Measurements from ENCODE around the gene NF1.
"Not testable (repeated sequence)": the region's sequence is repeated elsewhere in the genome, so short reads cannot be mapped to it uniquely, and the experiment has no call there.

The NF1 gene

GRCh38 chr17:31283841-31284240 is 189.1 kb downstream of the NF1 start:
- no peak overlapping the region for H3K27ac ChIP-seq (ENCODE audit: extremely low read depth, low read depth, low read length)
- H3K9me3 ChIP-seq (ENCODE audit: control insufficient read depth, insufficient read depth, low read depth, low read length): no peaks in the 10 kb centered on the region
- no peak overlapping the region for H3K4me3 ChIP-seq (ENCODE audit: low read depth, low read length)
- H3K36me3 ChIP-seq (ENCODE audit: control insufficient read depth in 2 of 2, insufficient read depth in 1 of 2, low read length in 2 of 2): peaks cover 19 to 25% of the 10 kb centered on the region in 2 experiments
- CTCF ChIA-PET: interaction anchor here (1.2 kb wide), 1 partner anchor 17 kb away, joined by 4 read pairs; no protein-coding TSS in a partner anchor
- POLR2A ChIA-PET: no interaction called here
- H3K4me1 ChIP-seq (ENCODE audit: control insufficient read depth, insufficient read depth, low read length): no peaks in the 10 kb centered on the region
- TF ChIP-seq ZNF211 (tag by site-specific recombination; IDR thresholded peaks at IDR 0.05; ENCODE audit: low read depth): no peak
- TF ChIP-seq REPIN1 (tag by site-specific recombination; IDR thresholded peaks at IDR 0.05; ENCODE audit: low read depth): no peak
- TF ChIP-seq ZNF664 (tag by site-specific recombination; IDR thresholded peaks at IDR 0.05): no peak
- TF ChIP-seq ZNF404 (tag by site-specific recombination; IDR thresholded peaks at IDR 0.05): no peak
- no peak for TF ChIP-seq PRDM6 (tag by site-specific recombination; IDR thresholded peaks at IDR 0.05)
- no peak for TF ChIP-seq ZNF335 (tag by site-specific recombination; conservative IDR thresholded peaks at IDR 0.05)
- TF ChIP-seq ZNF521 (tag by site-specific recombination; IDR thresholded peaks at IDR 0.05): no peak
- TF ChIP-seq ZNF274 (IDR thresholded peaks at IDR 0.05; ENCODE audit: low read length): no peak
- TF ChIP-seq ZNF274 (tag by site-specific recombination; IDR thresholded peaks at IDR 0.05; ENCODE audit: borderline replicate concordance): no peak
- no peak for TF ChIP-seq ZNF16 (tag by site-specific recombination; IDR thresholded peaks at IDR 0.05; ENCODE audit: low read depth)
- no peak for TF ChIP-seq ZNF596 (tag by site-specific recombination; IDR thresholded peaks at IDR 0.05)
- no peak for TF ChIP-seq ZNF426 (tag by site-specific recombination; IDR thresholded peaks at IDR 0.05)

GRCh38 chr17:31286587-31286986 is 191.8 kb downstream of the NF1 start:
- ChIA-PET CTCF (no interaction called here), POLR2A (no interaction called here)
- Histone ChIP-seq H3K9me3 (ENCODE audit: control insufficient read depth, insufficient read depth, low read depth, low read length) (no peaks in the 10 kb centered on the region), H3K4me1 (ENCODE audit: control insufficient read depth, insufficient read depth, low read length) (peaks cover 2% of the 10 kb centered on the region; the same call in 1 of the 2 replicates), H3K4me3 (ENCODE audit: low read depth, low read length) (no peak overlapping the region), H3K36me3 (ENCODE audit: control insufficient read depth in 2 of 2, insufficient read depth in 1 of 2, low read length in 2 of 2) (peaks cover 11 to 25% of the 10 kb centered on the region in 2 experiments), H3K27ac (ENCODE audit: extremely low read depth, low read depth, low read length) (no peak overlapping the region)
- TF ChIP-seq ZNF148 (tag by site-specific recombination; IDR thresholded peaks at IDR 0.05; ENCODE audit: borderline replicate concordance) (no peak), ZNF501 (tag by site-specific recombination; IDR thresholded peaks at IDR 0.05) (no peak), GLI4 (tag by site-specific recombination; IDR thresholded peaks at IDR 0.05) (no peak), ZNF211 (tag by site-specific recombination; IDR thresholded peaks at IDR 0.05; ENCODE audit: low read depth) (no peak), ZNF629 (tag by site-specific recombination; IDR thresholded peaks at IDR 0.05) (no peak), ZNF626 (tag by site-specific recombination; IDR thresholded peaks at IDR 0.05) (no peak), ZSCAN23 (tag by site-specific recombination; IDR thresholded peaks at IDR 0.05) (no peak), SP7 (tag by site-specific recombination; IDR thresholded peaks at IDR 0.05) (no peak), ZNF624 (tag by site-specific recombination; IDR thresholded peaks at IDR 0.05) (no peak), ZNF114 (tag by site-specific recombination; IDR thresholded peaks at IDR 0.05) (no peak), ZNF544 (tag by site-specific recombination; IDR thresholded peaks at IDR 0.05) (no peak), ZNF561 (tag by site-specific recombination; IDR thresholded peaks at IDR 0.05; ENCODE audit: borderline replicate concordance) (no peak), ZNF175 (tag by site-specific recombination; IDR thresholded peaks at IDR 0.05) (no peak), ZNF174 (tag by site-specific recombination; IDR thresholded peaks at IDR 0.05) (no peak), ZNF837 (tag by site-specific recombination; IDR thresholded peaks at IDR 0.05) (no peak), EGR2 (tag by site-specific recombination; IDR thresholded peaks at IDR 0.05; ENCODE audit: low read depth) (no peak), ZNF138 (tag by site-specific recombination; IDR thresholded peaks at IDR 0.05; ENCODE audit: borderline replicate concordance) (no peak)

GRCh38 chr17:31287932-31288331 is 193.2 kb downstream of the NF1 start:
- CTCF ChIA-PET; H3K27ac ChIP-seq (ENCODE audit: extremely low read depth, low read depth, low read length); H3K9me3 ChIP-seq (ENCODE audit: control insufficient read depth, insufficient read depth, low read depth, low read length); H3K4me1 ChIP-seq (ENCODE audit: control insufficient read depth, insufficient read depth, low read length); POLR2A ChIA-PET; H3K4me3 ChIP-seq (ENCODE audit: low read depth, low read length): not testable (repeated sequence)
- H3K36me3 ChIP-seq (ENCODE audit: control insufficient read depth in 2 of 2, insufficient read depth in 1 of 2, low read length in 2 of 2): peaks cover 19% of the 10 kb centered on the region in 2 experiments

Measured in HEK293 (cell line).